IMR-90 (cell line): ENCODE results near the gene CAMTA1. TPM values are rescaled to one million over a fixed set of nuclear protein-coding genes. Genes with fewer than 3 reads are reported as not detected.

Experiments used
- ATAC-seq: fragments of 200-7000 bp; cut with Tn5 transposase; 2 replicates; pipeline ENCODE4 v1.9.1; 2020; ENCODE audit warnings: low read depth, mild to moderate bottlenecking, moderate library complexity
- BruUV-seq: library from RNA; stranded (reverse); fragments of 400-500 nt; replicated peaks from 2 replicates; lab custom pipeline; 2021; lab: Mats Ljungman, UMichigan
- CTCF ChIA-PET: fragments of 300-600 bp; formaldehyde crosslinking; extraction: SDS; loops from one replicate; lab custom pipeline; 2021; ENCODE audit warnings: antibody characterized with exemption; lab: Yijun Ruan, JAX
- POLR2A ChIA-PET: fragments of 300-600 bp; sonication (Branson Sonifier 250); formaldehyde crosslinking; loops from one replicate; lab custom pipeline; 2022; ENCODE audit warnings: antibody characterized with exemption; ENCODE audit not compliant: unreplicated experiment; lab: Charles Lee
- DNase-seq: peaks from one replicate; pipeline ENCODE4 v3.0.0; 2013
- H2AFZ ChIP-seq: replicated peaks from 2 replicates; pipeline ENCODE3; 2013; ENCODE audit warnings: low read length, mild to moderate bottlenecking; ENCODE audit not compliant: poor library complexity
- H2AK5ac ChIP-seq: 2 replicates; pipeline ENCODE4 v1.6.1; 2013; ENCODE audit warnings: low read depth, low read length, inconsistent platforms
- H2AK9ac ChIP-seq: replicated peaks from 2 replicates; pipeline ENCODE3; 2013; ENCODE audit warnings: mild to moderate bottlenecking, low read depth, low read length, moderate library complexity; ENCODE audit not compliant: poor library complexity
- H2BK120ac ChIP-seq: 2 replicates; pipeline ENCODE4 v1.6.1; 2013; ENCODE audit warnings: low read depth, low read length, inconsistent platforms
- H2BK15ac ChIP-seq: 3 replicates; pipeline ENCODE4 v1.6.1; 2013; ENCODE audit warnings: low read depth, low read length, inconsistent platforms
- H2BK20ac ChIP-seq: 2 replicates; pipeline ENCODE4 v1.6.1; 2013; ENCODE audit warnings: low read depth, mild to moderate bottlenecking, inconsistent platforms, low read length, moderate library complexity
- H2BK5ac ChIP-seq: 2 replicates; pipeline ENCODE4 v1.6.1; 2013; ENCODE audit warnings: mild to moderate bottlenecking, low read depth, low read length, inconsistent platforms; ENCODE audit not compliant: poor library complexity, severe bottlenecking
- H3K14ac ChIP-seq: replicated peaks from 2 replicates; pipeline ENCODE4 v1.6.1; 2013; ENCODE audit warnings: low read depth, low read length, inconsistent platforms
- H3K18ac ChIP-seq: 2 replicates; pipeline ENCODE4 v1.6.1; 2013; ENCODE audit warnings: low read depth, low read length, control low read depth
- H3K23ac ChIP-seq: 2 replicates; pipeline ENCODE4 v1.6.1; 2013; ENCODE audit warnings: low read depth, low read length, inconsistent platforms
- H3K27ac ChIP-seq: 2 replicates; pipeline ENCODE4 v1.5.1; 2013; ENCODE audit warnings: mild to moderate bottlenecking, control low read depth, low read length; ENCODE audit not compliant: insufficient read depth
- H3K27me3 ChIP-seq: 2 replicates; pipeline ENCODE4 v1.6.1; 2013; ENCODE audit warnings: low read length; ENCODE audit not compliant: control insufficient read depth, insufficient read depth
- H3K36me3 ChIP-seq: 2 replicates; pipeline ENCODE4 v1.6.1; 2013; ENCODE audit warnings: low read length, mixed read lengths; ENCODE audit not compliant: control insufficient read depth, insufficient read depth
- H3K4ac ChIP-seq: 2 replicates; pipeline ENCODE4 v1.6.1; 2013; ENCODE audit warnings: low read depth, low read length, inconsistent platforms
- H3K4me1 ChIP-seq: 2 replicates; pipeline ENCODE4 v1.6.1; 2013; ENCODE audit warnings: low read length, mixed read lengths; ENCODE audit not compliant: control insufficient read depth, insufficient read depth
- H3K4me2 ChIP-seq: 2 replicates; pipeline ENCODE4 v1.6.1; 2013; ENCODE audit warnings: low read depth, mild to moderate bottlenecking, control low read depth, low read length, moderate library complexity
- H3K4me3 ChIP-seq: 2 replicates; pipeline ENCODE4 v1.5.1; 2013; ENCODE audit warnings: low read depth, mild to moderate bottlenecking, control low read depth, low read length, moderate library complexity; ENCODE audit not compliant: insufficient read depth
- H3K56ac ChIP-seq: 2 replicates; pipeline ENCODE4 v1.6.1; 2013; ENCODE audit warnings: low read length, inconsistent platforms; ENCODE audit not compliant: insufficient read depth; ENCODE audit errors: extremely low read depth
- H3K79me1 ChIP-seq, 2 experiments: 2 replicates each; pipeline ENCODE4 v1.6.1; 2013; ENCODE audit warnings: low read length in 2 of 2, inconsistent platforms in 1 of 2, low read depth in 1 of 2
- H3K9ac ChIP-seq: 2 replicates; pipeline ENCODE4 v1.6.1; 2013; ENCODE audit warnings: low read depth, low read length, control low read depth
- H3K9me1 ChIP-seq: 2 replicates; pipeline ENCODE4 v1.6.1; 2013; ENCODE audit warnings: low read length, inconsistent platforms; ENCODE audit not compliant: insufficient read depth
- H3K9me3 ChIP-seq: 2 replicates; pipeline ENCODE4 v1.6.1; 2013; ENCODE audit warnings: low read length; ENCODE audit not compliant: control insufficient read depth, insufficient read depth
- H4K20me1 ChIP-seq: 2 replicates; pipeline ENCODE4 v1.6.1; 2013; ENCODE audit warnings: low read length, inconsistent platforms; ENCODE audit not compliant: insufficient read depth
- H4K5ac ChIP-seq: 2 replicates; pipeline ENCODE4 v1.6.1; 2013; ENCODE audit warnings: mild to moderate bottlenecking, low read depth, low read length, control low read depth
- H4K8ac ChIP-seq, 2 experiments: 2 replicates each; pipeline ENCODE4 v1.6.1; 2013; ENCODE audit warnings: low read depth in 2 of 2, low read length in 2 of 2, control low read depth in 1 of 2, inconsistent platforms in 1 of 2
- H4K91ac ChIP-seq: 2 replicates; pipeline ENCODE4 v1.6.1; 2013; ENCODE audit warnings: low read depth, low read length, inconsistent platforms; ENCODE audit not compliant: insufficient read depth
- BHLHE40 ChIP-seq: fragments of 150-350 bp; IDR thresholded peaks from 2 replicates; pipeline ENCODE4 v1.6.1; 2016; ENCODE audit warnings: mild to moderate bottlenecking, low read depth, low read length
- CEBPB ChIP-seq: IDR thresholded peaks from 2 replicates; pipeline ENCODE4 v1.6.1; 2012; ENCODE audit warnings: low read depth, low read length, improper control_type of control experiment
- CHD1 ChIP-seq: IDR thresholded peaks from 2 replicates; pipeline ENCODE4 v1.6.1; 2012; ENCODE audit warnings: low read depth, low read length, improper control_type of control experiment
- CTCF ChIP-seq: conservative IDR thresholded peaks from 2 replicates; pipeline ENCODE4 v1.5.1; 2012; ENCODE audit warnings: mild to moderate bottlenecking, low read depth, low read length, improper control_type of control experiment
- ELK1 ChIP-seq: fragments of 150-350 bp; IDR thresholded peaks from 2 replicates; pipeline ENCODE4 v1.6.1; 2016; ENCODE audit warnings: low read depth, mild to moderate bottlenecking, low read length, moderate library complexity, borderline replicate concordance
- FOS ChIP-seq: fragments of 150-350 bp; IDR thresholded peaks from 2 replicates; pipeline ENCODE4 v1.6.1; 2016; ENCODE audit warnings: low read depth, low read length
- MAFK ChIP-seq: IDR thresholded peaks from 2 replicates; pipeline ENCODE4 v1.6.1; 2012; ENCODE audit warnings: low read depth, low read length, improper control_type of control experiment
- MAZ ChIP-seq: IDR thresholded peaks from 2 replicates; pipeline ENCODE4 v1.6.1; 2012; ENCODE audit warnings: low read depth, mild to moderate bottlenecking, low read length, improper control_type of control experiment, moderate library complexity, borderline replicate concordance
- MXI1 ChIP-seq: IDR thresholded peaks from 2 replicates; pipeline ENCODE4 v1.6.1; 2012; ENCODE audit warnings: low read depth, mild to moderate bottlenecking, low read length, moderate library complexity, borderline replicate concordance
- NFE2L2 ChIP-seq: fragments of 150-350 bp; IDR thresholded peaks from 2 replicates; pipeline ENCODE4 v1.6.1; 2016; ENCODE audit warnings: low read depth, mild to moderate bottlenecking, low read length
- POLR2A ChIP-seq: IDR thresholded peaks from 2 replicates; pipeline ENCODE4 v1.6.1; 2012; ENCODE audit warnings: mild to moderate bottlenecking, low read depth, low read length
- RAD21 ChIP-seq: IDR thresholded peaks from 2 replicates; pipeline ENCODE4 v1.6.1; 2012; ENCODE audit warnings: low read length, improper control_type of control experiment
- RCOR1 ChIP-seq: IDR thresholded peaks from 2 replicates; pipeline ENCODE4 v1.6.1; 2012; ENCODE audit warnings: mild to moderate bottlenecking, low read length, improper control_type of control experiment; ENCODE audit not compliant: insufficient replicate concordance
- RFX5 ChIP-seq: IDR thresholded peaks from 2 replicates; pipeline ENCODE4 v1.8.0; 2012; ENCODE audit warnings: low read depth, mild to moderate bottlenecking, low read length, moderate library complexity
- SMC3 ChIP-seq: fragments of 150-350 bp; IDR thresholded peaks from 2 replicates; pipeline ENCODE4 v1.6.1; 2016; ENCODE audit warnings: low read depth, mild to moderate bottlenecking, antibody characterized with exemption, low read length, moderate library complexity
- USF2 ChIP-seq: fragments of 150-350 bp; IDR thresholded peaks from 2 replicates; pipeline ENCODE4 v1.6.1; 2017; ENCODE audit warnings: mild to moderate bottlenecking, antibody characterized with exemption, low read length, low read depth
- WGBS, 2 experiments: methylation state at CpG; one replicate each; pipeline versions ENCODE4 v1.1.5 to v1.1.7; 2013; ENCODE audit warnings: missing lambda C conversion rate in 2 of 2; ENCODE audit not compliant: insufficient read length in 1 of 2; ENCODE audit errors: extremely low coverage in 2 of 2; 5-methylcytosine and 5-hydroxymethylcytosine counted together
- dilution Hi-C: fragments of 300-500 bp; cut with HindIII; formaldehyde crosslinking; loops from one replicate; pipeline ENCODE4 v1.14.3; 2018; ENCODE audit warnings: low sequenced_read_pairs; ENCODE audit not compliant: unreplicated experiment
- in situ Hi-C: fragments of 300-500 bp; cut with MboI; formaldehyde crosslinking; loops from 3 replicates; pipeline ENCODE4 v1.14.3; 2019; ENCODE audit warnings: low sequenced_read_pairs, inconsistent platforms, mixed read lengths
- intact Hi-C: fragments of 100-400 bp; cut with micrococcal nuclease; formaldehyde crosslinking; loops from 2 replicates; pipeline ENCODE4 v1.10.0; 2022
- polyA plus RNA-seq, 3 experiments: library from polyadenylated mRNA; depleted of rRNA; stranded (reverse); fragments of >200 nt; gene quantifications; 2 replicates each; pipeline ENCODE4 v1.2.3, GENCODE V29; 2012; ENCODE audit warnings: low replicate concordance in 1 of 3
- total RNA-seq: library from RNA; depleted of rRNA; stranded (reverse); fragments of >200 nt; gene quantifications from 2 replicates; pipeline ENCODE4 v1.2.3, GENCODE V29; 2012

CAMTA1 gene
- total and polyA plus RNA-seq, 2 of the 4 experiments (the other 2 are of a cell fraction), result 35.5 to 74.3 TPM

GRCh38 chr1:7457811-7458210 lies 672.6 kb downstream of the CAMTA1 start:
- Histone ChIP-seq H2AFZ (no peak overlapping the region), H4K91ac (no peak overlapping the region), H3K14ac (no peak overlapping the region), H3K4me1 (no peaks in the 10 kb centered on the region), H3K4ac (no peak overlapping the region), H3K56ac (no peak overlapping the region), H2BK15ac (no peak overlapping the region), H2BK20ac (no peak overlapping the region), H3K27ac (no peak overlapping the region), H3K18ac (no peak overlapping the region), H3K27me3 (no peaks in the 10 kb centered on the region), H3K4me2 (no peak overlapping the region), H2AK9ac (no peak overlapping the region), H4K8ac (no peak overlapping the region), H4K20me1 (no peaks in the 10 kb centered on the region), H2BK120ac (no peak overlapping the region), H3K9ac (no peak overlapping the region), H3K9me3 (no peaks in the 10 kb centered on the region), H3K23ac (no peak overlapping the region), H3K9me1 (no peaks in the 10 kb centered on the region), H3K4me3 (no peak overlapping the region), H2BK5ac (no peak overlapping the region), H2AK5ac (no peak overlapping the region), H4K5ac (no peak overlapping the region), H3K36me3 (no peaks in the 10 kb centered on the region), H3K79me1 (no peaks in the 10 kb centered on the region)
- in situ Hi-C loops (no loop called here), dilution Hi-C loops (no loop called here), intact Hi-C loops (no loop called here)
- no peak for DNase-seq
- ATAC-seq, result no peak
- TF ChIP-seq RCOR1 (no peak), RAD21 (no peak), USF2 (no peak), MAZ (no peak), NFE2L2 (no peak), MXI1 (no peak), CEBPB (no peak), FOS (no peak), MAFK (no peak), CTCF (no peak), ELK1 (no peak), BHLHE40 (no peak), POLR2A (no peak), SMC3 (no peak), RFX5 (no peak), CHD1 (no peak)
- 100% methylated on average over 1 of the region's 15 CpGs; no CpG with 5 or more reads in 1 of the 2 experiments for WGBS, 2 experiments
- POLR2A ChIA-PET, result interaction anchor here (1.2 kb wide), 1 partner anchor 13 kb away, joined by 3 read pairs; no protein-coding TSS in a partner anchor
- BruUV-seq, result no TSS peak
- CTCF ChIA-PET, result interaction anchor here (1.8 kb wide), 1 partner anchor 13 kb away, joined by 4 read pairs; no protein-coding TSS in a partner anchor
